HEK293T (cell line): ENCODE measurements around the gene ARHGAP6.

ENCODE experiments used
- ARNT ChIP-seq: fragments of 450-650 bp; IDR thresholded peaks from 2 replicates; pipeline ENCODE4 v1.6.1; 2017; ENCODE audit warnings: mild to moderate bottlenecking
- BHLHE40 ChIP-seq: fragments of 450-650 bp; IDR thresholded peaks from 2 replicates; pipeline ENCODE4 v1.6.1; 2016; ENCODE audit warnings: mild to moderate bottlenecking, moderate library complexity, borderline replicate concordance
- CTBP1 ChIP-seq: fragments of 450-650 bp; IDR thresholded peaks from 2 replicates; pipeline ENCODE4 v1.6.1; 2016; ENCODE audit warnings: borderline replicate concordance
- ELF4 ChIP-seq: fragments of 450-650 bp; IDR thresholded peaks from 2 replicates; pipeline ENCODE4 v1.6.1; 2017; ENCODE audit warnings: antibody characterized with exemption
- FOXA1 ChIP-seq: fragments of 450-650 bp; IDR thresholded peaks from 2 replicates; pipeline ENCODE4 v1.6.1; 2016; ENCODE audit warnings: mild to moderate bottlenecking
- FOXK2 ChIP-seq: fragments of 450-650 bp; IDR thresholded peaks from 2 replicates; pipeline ENCODE4 v1.6.1; 2016; ENCODE audit warnings: mild to moderate bottlenecking
- FOXM1 ChIP-seq: fragments of 450-650 bp; IDR thresholded peaks from 2 replicates; pipeline ENCODE4 v1.6.1; 2017; ENCODE audit warnings: mild to moderate bottlenecking, borderline replicate concordance
- HDGF ChIP-seq: fragments of 450-650 bp; IDR thresholded peaks from 2 replicates; pipeline ENCODE4 v1.6.1; 2017; ENCODE audit warnings: antibody characterized with exemption, borderline replicate concordance
- L3MBTL2 ChIP-seq: fragments of 450-650 bp; conservative IDR thresholded peaks from 2 replicates; pipeline ENCODE4 v1.6.1; 2016; ENCODE audit warnings: mild to moderate bottlenecking
- LEF1 ChIP-seq: fragments of 450-650 bp; IDR thresholded peaks from 2 replicates; pipeline ENCODE4 v1.6.1; 2017; ENCODE audit warnings: mild to moderate bottlenecking, borderline replicate concordance
- NFRKB ChIP-seq: fragments of 450-650 bp; IDR thresholded peaks from 2 replicates; pipeline ENCODE4 v1.6.1; 2016; ENCODE audit warnings: mild to moderate bottlenecking, moderate library complexity
- SP1 ChIP-seq: fragments of 450-650 bp; IDR thresholded peaks from 2 replicates; pipeline ENCODE4 v1.6.1; 2017
- SUZ12 ChIP-seq: fragments of 450-650 bp; IDR thresholded peaks from 2 replicates; pipeline ENCODE4 v1.6.1; 2016; ENCODE audit warnings: mild to moderate bottlenecking
- TF ChIP-seq, protein P1 (sequence below): fragments of 450-650 bp; IDR thresholded peaks from 2 replicates; pipeline ENCODE4 v1.6.1; 2016

DNA sequence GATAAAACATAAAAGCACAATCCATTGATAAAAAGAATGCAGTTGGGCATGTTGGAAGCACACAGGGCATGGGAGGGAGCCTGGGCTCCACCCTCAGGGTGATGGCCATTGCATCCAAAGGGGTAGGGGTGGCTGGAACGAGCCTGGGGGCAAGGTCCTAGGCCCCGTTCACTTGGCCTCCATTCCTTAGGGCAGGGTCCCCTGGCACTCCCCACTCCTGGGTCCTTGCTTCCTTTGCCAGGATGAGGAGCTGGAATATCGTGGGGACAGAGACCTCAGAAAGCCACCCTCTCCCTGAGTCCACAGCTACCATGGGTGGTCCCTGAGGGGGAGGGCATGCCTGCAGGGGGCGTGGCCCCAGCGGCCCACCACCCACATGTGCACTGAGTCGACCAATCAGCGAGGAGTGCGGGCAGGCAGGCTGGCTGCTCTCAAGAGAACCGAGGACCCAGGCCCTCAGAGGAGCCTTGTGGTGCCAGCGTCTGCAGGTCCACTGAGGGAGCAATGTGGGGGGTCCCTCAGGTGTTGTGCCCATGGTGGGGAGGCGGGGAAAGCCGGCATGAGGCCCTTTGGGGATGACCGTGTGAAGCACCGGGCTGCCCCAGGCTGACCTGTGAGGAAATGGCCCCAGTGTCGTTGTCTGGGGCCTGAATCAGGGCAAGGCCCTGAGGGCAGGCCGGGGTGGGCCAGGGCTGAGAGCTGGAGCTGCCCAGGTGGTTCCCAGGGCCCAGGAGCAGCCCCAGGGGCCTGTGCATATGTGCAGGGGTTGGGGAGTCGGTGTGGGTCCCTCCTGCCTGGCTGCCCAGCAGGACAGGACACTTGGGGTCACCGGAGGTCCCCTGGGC, 451.2 kb downstream of the ARHGAP6 start:
- TF ChIP-seq SP1, result no peak
- no peak for TF ChIP-seq NFRKB
- no peak for TF ChIP-seq ARNT
- TF ChIP-seq ELF4, result no peak
- TF ChIP-seq BHLHE40, result no peak
- TF ChIP-seq L3MBTL2, result no peak
- TF ChIP-seq, protein P1, sequence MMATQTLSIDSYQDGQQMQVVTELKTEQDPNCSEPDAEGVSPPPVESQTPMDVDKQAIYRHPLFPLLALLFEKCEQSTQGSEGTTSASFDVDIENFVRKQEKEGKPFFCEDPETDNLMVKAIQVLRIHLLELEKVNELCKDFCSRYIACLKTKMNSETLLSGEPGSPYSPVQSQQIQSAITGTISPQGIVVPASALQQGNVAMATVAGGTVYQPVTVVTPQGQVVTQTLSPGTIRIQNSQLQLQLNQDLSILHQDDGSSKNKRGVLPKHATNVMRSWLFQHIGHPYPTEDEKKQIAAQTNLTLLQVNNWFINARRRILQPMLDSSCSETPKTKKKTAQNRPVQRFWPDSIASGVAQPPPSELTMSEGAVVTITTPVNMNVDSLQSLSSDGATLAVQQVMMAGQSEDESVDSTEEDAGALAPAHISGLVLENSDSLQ, result no peak
- no peak for TF ChIP-seq LEF1
- no peak for TF ChIP-seq FOXA1
- TF ChIP-seq FOXK2, result no peak
- TF ChIP-seq CTBP1, result no peak
- TF ChIP-seq HDGF, result no peak
- no peak for TF ChIP-seq FOXM1
- no peak for TF ChIP-seq SUZ12
